Measurements from ENCODE around the gene SELENOM. TPM values are rescaled to one million over a fixed set of nuclear protein-coding genes. Genes with fewer than 3 reads are reported as not detected.
"Not testable (repeated sequence)": the region's sequence is repeated elsewhere in the genome, so short reads cannot be mapped to it uniquely, and the experiment has no call there.

Gene SELENOM
- total and polyA plus RNA-seq, 2 donors = 14.4 to 122 TPM

GRCh38 chr22:31097941-31098631 is 9.3 kb downstream of the SELENOM start:
- Histone ChIP-seq H3K27me3 (ENCODE audit: control insufficient read depth in 2 of 2, insufficient read depth in 1 of 2, low read length in 1 of 2) (no peaks in the 10 kb centered on the region), H3K9me3 (ENCODE audit: control insufficient read depth in 2 of 2, insufficient read depth in 1 of 2, low read length in 1 of 2) (no peaks in the 10 kb centered on the region), H3K27ac (ENCODE audit: low read depth in 1 of 2, low read length in 1 of 2) (no peak overlapping the region), H3K4me3 (ENCODE audit: low read length in 2 of 2) (no peak overlapping the region), H3K4me1 (ENCODE audit: control insufficient read depth in 2 of 2, insufficient read depth in 2 of 2, low read length in 2 of 2) (no peaks in the 10 kb centered on the region), H3K36me3 (ENCODE audit: control insufficient read depth in 2 of 2, insufficient read depth in 2 of 2, low read length in 1 of 2) (peaks cover 10 to 41% of the 10 kb centered on the region in 2 donors)
- no peak for DNase-seq (ENCODE audit: low read depth in 6 of 9, low spot score in 9 of 9)
- WGBS = 95% methylated on average over 10 of the region's 10 CpGs

GRCh38 chr22:31097539-31097938 is 9.8 kb downstream of the SELENOM start:
- H3K4me1 ChIP-seq (ENCODE audit: control insufficient read depth in 2 of 2, insufficient read depth in 2 of 2, low read length in 2 of 2); H3K9me3 ChIP-seq (ENCODE audit: control insufficient read depth in 2 of 2, insufficient read depth in 1 of 2, low read length in 1 of 2); H3K4me3 ChIP-seq (ENCODE audit: low read length in 2 of 2); DNase-seq (ENCODE audit: low read depth in 6 of 9, low spot score in 9 of 9); H3K27ac ChIP-seq (ENCODE audit: low read depth in 1 of 2, low read length in 1 of 2); H3K27me3 ChIP-seq (ENCODE audit: control insufficient read depth in 2 of 2, insufficient read depth in 1 of 2, low read length in 1 of 2): not testable (repeated sequence)
- H3K36me3 ChIP-seq (ENCODE audit: control insufficient read depth in 2 of 2, insufficient read depth in 2 of 2, low read length in 1 of 2) = peaks cover 10 to 44% of the 10 kb centered on the region in 2 donors
- WGBS = 89% methylated on average over 5 of the region's 5 CpGs

GRCh38 chr22:31096657-31097279 is 10.6 kb downstream of the SELENOM start:
- Histone ChIP-seq H3K36me3 (ENCODE audit: control insufficient read depth in 2 of 2, insufficient read depth in 2 of 2, low read length in 1 of 2) (peaks cover 12 to 50% of the 10 kb centered on the region in 2 donors), H3K27ac (ENCODE audit: low read depth in 1 of 2, low read length in 1 of 2) (no peak overlapping the region), H3K4me3 (ENCODE audit: low read length in 2 of 2) (no peak overlapping the region), H3K4me1 (ENCODE audit: control insufficient read depth in 2 of 2, insufficient read depth in 2 of 2, low read length in 2 of 2) (no peaks in the 10 kb centered on the region), H3K9me3 (ENCODE audit: control insufficient read depth in 2 of 2, insufficient read depth in 1 of 2, low read length in 1 of 2) (no peaks in the 10 kb centered on the region), H3K27me3 (ENCODE audit: control insufficient read depth in 2 of 2, insufficient read depth in 1 of 2, low read length in 1 of 2) (no peaks in the 10 kb centered on the region)
- DNase-seq (ENCODE audit: low read depth in 6 of 9, low spot score in 9 of 9) = no peak
- 94% methylated on average over 27 of the region's 27 CpGs for WGBS

- Histone ChIP-seq H3K27me3 (ENCODE audit: control insufficient read depth in 2 of 2, insufficient read depth in 1 of 2, low read length in 1 of 2) (no peaks in the 10 kb centered on the region), H3K4me1 (ENCODE audit: control insufficient read depth in 2 of 2, insufficient read depth in 2 of 2, low read length in 2 of 2) (no peaks in the 10 kb centered on the region), H3K4me3 (ENCODE audit: low read length in 2 of 2) (no peak overlapping the region), H3K9me3 (ENCODE audit: control insufficient read depth in 2 of 2, insufficient read depth in 1 of 2, low read length in 1 of 2) (no peaks in the 10 kb centered on the region), H3K27ac (ENCODE audit: low read depth in 1 of 2, low read length in 1 of 2) (no peak overlapping the region), H3K36me3 (ENCODE audit: control insufficient read depth in 2 of 2, insufficient read depth in 2 of 2, low read length in 1 of 2) (peaks cover 12 to 57% of the 10 kb centered on the region in 2 donors)
- no peak for DNase-seq (ENCODE audit: low read depth in 6 of 9, low spot score in 9 of 9)
- 96% methylated on average over 3 of the region's 3 CpGs for WGBS
Measured at GRCh38 chr22:31095637-31096249, 11.6 kb downstream of the SELENOM start.

GRCh38 chr22:31094741-31095140 is 12.6 kb downstream of the SELENOM start:
- DNase-seq (ENCODE audit: low read depth in 6 of 9, low spot score in 9 of 9) = no peak
- H3K27me3 ChIP-seq (ENCODE audit: control insufficient read depth in 2 of 2, insufficient read depth in 1 of 2, low read length in 1 of 2) = no peaks in the 10 kb centered on the region
- H3K4me3 ChIP-seq (ENCODE audit: low read length in 2 of 2) = no peak overlapping the region
- no peaks in the 10 kb centered on the region for H3K4me1 ChIP-seq (ENCODE audit: control insufficient read depth in 2 of 2, insufficient read depth in 2 of 2, low read length in 2 of 2)
- H3K27ac ChIP-seq (ENCODE audit: low read depth in 1 of 2, low read length in 1 of 2) = no peak overlapping the region
- H3K36me3 ChIP-seq (ENCODE audit: control insufficient read depth in 2 of 2, insufficient read depth in 2 of 2, low read length in 1 of 2) = peaks cover 14 to 58% of the 10 kb centered on the region in 2 donors
- H3K9me3 ChIP-seq (ENCODE audit: control insufficient read depth in 2 of 2, insufficient read depth in 1 of 2, low read length in 1 of 2) = no peaks in the 10 kb centered on the region
- WGBS = over 99% methylated on average over 7 of the region's 7 CpGs

GRCh38 chr22:31094021-31094551 is 13.3 kb downstream of the SELENOM start:
- no peak overlapping the region for H3K27ac ChIP-seq (ENCODE audit: low read depth in 1 of 2, low read length in 1 of 2)
- WGBS = 99% methylated on average over 5 of the region's 5 CpGs

GRCh38 chr22:31093086-31093850 is 14.1 kb downstream of the SELENOM start:
- no peaks in the 10 kb centered on the region for H3K27me3 ChIP-seq (ENCODE audit: control insufficient read depth in 2 of 2, insufficient read depth in 1 of 2, low read length in 1 of 2)
- no peaks in the 10 kb centered on the region for H3K4me1 ChIP-seq (ENCODE audit: control insufficient read depth in 2 of 2, insufficient read depth in 2 of 2, low read length in 2 of 2)
- DNase-seq (ENCODE audit: low read depth in 6 of 9, low spot score in 9 of 9) = no peak
- no peak overlapping the region for H3K4me3 ChIP-seq (ENCODE audit: low read length in 2 of 2)
- WGBS = 97% methylated on average over 33 of the region's 33 CpGs
- H3K9me3 ChIP-seq (ENCODE audit: control insufficient read depth in 2 of 2, insufficient read depth in 1 of 2, low read length in 1 of 2) = no peaks in the 10 kb centered on the region
- peaks cover 19 to 55% of the 10 kb centered on the region in 2 donors for H3K36me3 ChIP-seq (ENCODE audit: control insufficient read depth in 2 of 2, insufficient read depth in 2 of 2, low read length in 1 of 2)
- no peak overlapping the region for H3K27ac ChIP-seq (ENCODE audit: low read depth in 1 of 2, low read length in 1 of 2)

More at GRCh38 chr22:31094021-31094551, 13.3 kb downstream of the SELENOM start:
- Histone ChIP-seq H3K4me3 (ENCODE audit: low read length in 2 of 2) (no peak overlapping the region), H3K9me3 (ENCODE audit: control insufficient read depth in 2 of 2, insufficient read depth in 1 of 2, low read length in 1 of 2) (no peaks in the 10 kb centered on the region), H3K36me3 (ENCODE audit: control insufficient read depth in 2 of 2, insufficient read depth in 2 of 2, low read length in 1 of 2) (peaks cover 12 to 53% of the 10 kb centered on the region in 2 donors), H3K27me3 (ENCODE audit: control insufficient read depth in 2 of 2, insufficient read depth in 1 of 2, low read length in 1 of 2) (no peaks in the 10 kb centered on the region), H3K4me1 (ENCODE audit: control insufficient read depth in 2 of 2, insufficient read depth in 2 of 2, low read length in 2 of 2) (no peaks in the 10 kb centered on the region)
- DNase-seq (ENCODE audit: low read depth in 6 of 9, low spot score in 9 of 9) = no peak

GRCh38 chr22:31092161-31092560 is 15.2 kb downstream of the SELENOM start:
- Histone ChIP-seq H3K36me3 (ENCODE audit: control insufficient read depth in 2 of 2, insufficient read depth in 2 of 2, low read length in 1 of 2) (peaks cover 14 to 60% of the 10 kb centered on the region in 2 donors), H3K27me3 (ENCODE audit: control insufficient read depth in 2 of 2, insufficient read depth in 1 of 2, low read length in 1 of 2) (no peaks in the 10 kb centered on the region), H3K4me3 (ENCODE audit: low read length in 2 of 2) (no peak overlapping the region), H3K27ac (ENCODE audit: low read depth in 1 of 2, low read length in 1 of 2) (no peak overlapping the region), H3K4me1 (ENCODE audit: control insufficient read depth in 2 of 2, insufficient read depth in 2 of 2, low read length in 2 of 2) (no peaks in the 10 kb centered on the region), H3K9me3 (ENCODE audit: control insufficient read depth in 2 of 2, insufficient read depth in 1 of 2, low read length in 1 of 2) (no peaks in the 10 kb centered on the region)
- DNase-seq (ENCODE audit: low read depth in 6 of 9, low spot score in 9 of 9) = no peak
- WGBS = 99% methylated on average over 9 of the region's 9 CpGs

Data from thymus (tissue), 11 donors.